ENCODE results near the gene TUBGCP6. TPM values are rescaled to one million over a fixed set of nuclear protein-coding genes. Genes with fewer than 3 reads are reported as not detected.
A peak's percentile ranks its signal among the peaks of the same experiment; 100 is the strongest.

Gene TUBGCP6
- total RNA-seq (2021; ENCODE audit: unreplicated experiment) (38.6 TPM), Bru-seq, nascent RNA (percentile 61 among the genes with signal in this experiment), BruChase-seq, experiment 1, labeled RNA remaining after a 6-hour chase (percentile 81 among the genes with signal in this experiment), BruChase-seq, experiment 2, labeled RNA remaining after a 2-hour chase (percentile 73 among the genes with signal in this experiment)
- polyA plus RNA-seq (2012) = 27.0 and 29.9 TPM in 2 replicates
- long read RNA-seq, full-length matches to known transcripts = 1 of 45 reads
- long read RNA-seq, partial matches to known transcripts = 31 of 45 reads
- long read RNA-seq, other reads (novel, unspliced or antisense) = 13 of 45 reads

GRCh38 chr22:50244420-50245213, at the start of gene TUBGCP6:
TSS of gene TUBGCP6 (minus strand) at chr22:50245023. CDS start at chr22:50244459, 564 bp downstream.
- TSS peak; percentile 45 for BruUV-seq (replicated peaks)
- ChIA-PET RAD21 (ENCODE audit: low non-redundant PET in 1 of 2, low total read pairs in 2 of 2, uncharacterized antibody in 2 of 2, unreplicated experiment in 2 of 2) (no interaction called here), CTCF (interaction anchor here (0.8 kb wide), 1 partner anchor 9 kb away, joined by 3 read pairs; no protein-coding TSS in a partner anchor), POLR2A (no interaction called here)
- Histone ChIP-seq H3K79me2 (ENCODE audit: insufficient read depth, low read length) (peaks cover 82% of the 10 kb centered on the region), H3K9me2 (ENCODE audit: insufficient read depth) (no peaks in the 10 kb centered on the region), H4K20me1 (ENCODE audit: insufficient read depth) (no peaks in the 10 kb centered on the region), H3K4me3 (replicated peaks in 1 of 2; ENCODE audit: low read depth in 1 of 2, low read length in 2 of 2) (peak within 1 kb of the TSS; percentile 93 to 95), H2AFZ (ENCODE audit: low read depth, low read length, poor library complexity, severe bottlenecking) (no peak within 1 kb of the TSS), H3K36me3 (ENCODE audit: control insufficient read depth in 1 of 2, insufficient read depth in 2 of 2, low read length in 2 of 2) (peaks cover 3 to 26% of the 10 kb centered on the region in 2 experiments; a peak in 2 of 4 replicates), H3K4me1 (ENCODE audit: control insufficient read depth in 1 of 2, insufficient read depth in 2 of 2, low read length in 2 of 2) (peaks cover 23 to 60% of the 10 kb centered on the region in 2 experiments), H3K4me2 (ENCODE audit: low read length) (peak within 1 kb of the TSS; percentile 92), H3K27ac (ENCODE audit: low read depth, low read length) (peak within 1 kb of the TSS; percentile 81), H3K9ac (ENCODE audit: low read length) (peak within 1 kb of the TSS; percentile 92), H3K27me3 (ENCODE audit: insufficient read depth, low read length) (no peaks in the 10 kb centered on the region), H3K9me3 (ENCODE audit: control insufficient read depth in 1 of 2, insufficient read depth in 1 of 2, low read depth in 1 of 2, low read length in 2 of 2) (no peaks in the 10 kb centered on the region)
- intact Hi-C loops (cut with micrococcal nuclease) = no loop called here
- DNase-seq (ENCODE audit: low read depth, low spot score) (peak; percentile 83), ATAC-seq (peak; percentile 77)
- TF ChIP-seq RAD21 (IDR thresholded peaks at IDR 0.05; ENCODE audit: low read depth) = no peak
- no peak for TF ChIP-seq JUND (IDR thresholded peaks at IDR 0.05)
- TF ChIP-seq CEBPB (IDR thresholded peaks at IDR 0.05; ENCODE audit: low read depth) = no peak
- no peak for TF ChIP-seq YY1 (IDR thresholded peaks at IDR 0.05; ENCODE audit: extremely low read depth, insufficient replicate concordance, low read depth, low read length)
- TF ChIP-seq TCF7L2 (IDR thresholded peaks at IDR 0.05; ENCODE audit: borderline replicate concordance, extremely low read depth, insufficient read depth, insufficient read length) = no peak
- TF ChIP-seq POLR2A (IDR thresholded peaks at IDR 0.05; ENCODE audit: borderline replicate concordance, extremely low read depth, insufficient read depth, insufficient read length) = peak; percentile 73
- TF ChIP-seq FOSL1 (IDR thresholded peaks at IDR 0.05; ENCODE audit: low read depth) = no peak
- peak; percentile 96 for TF ChIP-seq SRF (IDR thresholded peaks at IDR 0.05; ENCODE audit: low read depth)
- peak in 2 of 3 experiments; percentile 33 to 35; a peak in 4 of 6 replicates for TF ChIP-seq CTCF (IDR thresholded peaks at IDR 0.05 in 2 of 3, conservative IDR thresholded peaks at IDR 0.05 in 1 of 3; ENCODE audit: borderline replicate concordance in 1 of 3, insufficient read depth in 1 of 3, low read depth in 2 of 3, low read length in 2 of 3)
- peak; percentile 87; the same call in 1 of the 2 replicates for TF ChIP-seq ZFX (IDR thresholded peaks at IDR 0.05)
- peak; percentile 85 for TF ChIP-seq SIN3A (IDR thresholded peaks at IDR 0.05; ENCODE audit: low read depth)
- no peak for TF ChIP-seq REST (IDR thresholded peaks at IDR 0.05; ENCODE audit: low read depth)
- no peak for TF ChIP-seq EZH2phosphoT487 (IDR thresholded peaks at IDR 0.05; ENCODE audit: borderline replicate concordance)
- TF ChIP-seq ZNF274 (IDR thresholded peaks at IDR 0.05; ENCODE audit: low read depth, low read length) = no peak
- TF ChIP-seq EZH2 (IDR thresholded peaks at IDR 0.05) = no peak
- peak; percentile 56; the same call in 1 of the 2 replicates for TF ChIP-seq SP1 (IDR thresholded peaks at IDR 0.05; ENCODE audit: low read depth)
- no peak for TF ChIP-seq EGR1 (IDR thresholded peaks at IDR 0.05; ENCODE audit: low read depth)
- no peak for TF ChIP-seq CBX3 (IDR thresholded peaks at IDR 0.05; ENCODE audit: low read depth)
- TF ChIP-seq ATF3 (IDR thresholded peaks at IDR 0.05) = no peak
- peak; percentile 94 for TF ChIP-seq POLR2AphosphoS5 (IDR thresholded peaks at IDR 0.05; ENCODE audit: low read depth, low read length)
- no peak; the same call in 1 of the 2 replicates for TF ChIP-seq ELF1 (IDR thresholded peaks at IDR 0.05; ENCODE audit: borderline replicate concordance, low read depth)

Measured in HCT116 (cell line).